Endothelial cell of umbilical vein (primary cell): Measurements from ENCODE around the gene PABPC1L. TPM values are rescaled to one million over a fixed set of nuclear protein-coding genes. Genes with fewer than 3 reads are reported as not detected.

Experiments
- BruUV-seq: library from RNA; stranded (reverse); fragments of 400-500 nt; replicated peaks from 2 replicates; lab custom pipeline; 2021; lab: Mats Ljungman, UMichigan
- CTCF ChIA-PET: fragments of 300-600, 350-600 bp; sonication (Branson Sonifier 250); formaldehyde crosslinking; loops from one replicate; lab custom pipeline; 2021; ENCODE audit warnings: antibody characterized with exemption, inconsistent platforms; lab: Charles Lee
- POLR2A ChIA-PET: fragments of 300-600, 350-600 bp; sonication (Branson Sonifier 250); formaldehyde crosslinking; loops from one replicate; lab custom pipeline; 2021; ENCODE audit warnings: antibody characterized with exemption, inconsistent platforms; lab: Charles Lee
- DNase-seq: peaks from one replicate; pipeline ENCODE4 v3.0.0-alpha.2; 2011; ENCODE audit warnings: low read depth, low spot score
- FAIRE-seq: peaks from 2 replicates; lab custom pipeline; 2011; peaks lifted over from hg19 to GRCh38; lab: Jason Lieb, UNC
- H2AFZ ChIP-seq: 2 replicates; pipeline ENCODE4 v1.6.0; 2012; ENCODE audit warnings: low read depth, low read length, control low read depth, inconsistent platforms
- H3K27ac ChIP-seq: 2 replicates; pipeline ENCODE4 v1.5.1; 2011; ENCODE audit warnings: low read depth, mild to moderate bottlenecking, control low read depth, low read length, moderate library complexity; ENCODE audit not compliant: insufficient read depth
- H3K27me3 ChIP-seq, 2 experiments: 2 replicates each; pipeline versions ENCODE4 v1.6.0 to v1.6.1; 2011; ENCODE audit warnings: low read length in 2 of 2, mixed read lengths in 1 of 2; ENCODE audit not compliant: control insufficient read depth in 2 of 2, insufficient read depth in 2 of 2
- H3K36me3 ChIP-seq, 2 experiments: 2 replicates in 1 of 2; 3 replicates in 1 of 2; pipeline ENCODE4 v1.5.1; 2011; ENCODE audit warnings: low read length in 2 of 2, mild to moderate bottlenecking in 1 of 2, moderate library complexity in 1 of 2; ENCODE audit not compliant: control insufficient read depth in 2 of 2, insufficient read depth in 2 of 2; ENCODE audit errors: extremely low read depth in 1 of 2
- H3K4me1 ChIP-seq: 3 replicates; pipeline ENCODE4 v1.5.1; 2011; ENCODE audit warnings: mild to moderate bottlenecking, low read length; ENCODE audit not compliant: control insufficient read depth, insufficient read depth; ENCODE audit errors: extremely low read depth
- H3K4me2 ChIP-seq: 2 replicates; pipeline ENCODE4 v1.6.1; 2011; ENCODE audit warnings: low read length, control low read depth, mixed read lengths; ENCODE audit not compliant: insufficient read depth
- H3K4me3 ChIP-seq, 3 experiments: fragments of 200-600 bp in 1 of 3; sonication (generic), shearing (Covaris generic) in 1 of 3; replicated peaks in 1 of 3; 2 replicates each; pipeline ENCODE4 v1.5.1; 2011 to 2016; ENCODE audit warnings: control low read depth in 3 of 3, low read length in 3 of 3, mild to moderate bottlenecking in 2 of 3, inconsistent platforms in 1 of 3, low read depth in 1 of 3, moderate library complexity in 1 of 3; ENCODE audit not compliant: insufficient read depth in 1 of 3
- H3K79me2 ChIP-seq: 2 replicates; pipeline ENCODE4 v1.6.0; 2012; ENCODE audit warnings: low read length, inconsistent platforms; ENCODE audit not compliant: control insufficient read depth, insufficient read depth
- H3K9ac ChIP-seq: replicated peaks from 2 replicates; pipeline ENCODE3; 2011; ENCODE audit warnings: low read length, control low read depth; ENCODE audit not compliant: insufficient read depth; ENCODE audit errors: extremely low read depth
- H3K9me1 ChIP-seq: replicated peaks from 3 replicates; pipeline ENCODE4 v1.6.0; 2011; ENCODE audit warnings: mild to moderate bottlenecking, low read length; ENCODE audit not compliant: control insufficient read depth, insufficient read depth; ENCODE audit errors: extremely low read depth
- H3K9me3 ChIP-seq: replicated peaks from 2 replicates; pipeline ENCODE4 v1.5.1; 2012; ENCODE audit warnings: low read length, inconsistent platforms; ENCODE audit not compliant: control insufficient read depth, insufficient read depth
- H4K20me1 ChIP-seq: replicated peaks from 2 replicates; pipeline ENCODE3; 2011; ENCODE audit warnings: mild to moderate bottlenecking, low read length; ENCODE audit not compliant: control insufficient read depth, insufficient read depth; ENCODE audit errors: extremely low read depth
- CTCF ChIP-seq, 2 donors: IDR thresholded peaks; 1 replicate in 1 of 2; 2 replicates in 1 of 2; pipeline ENCODE4 v1.5.1; 2011; ENCODE audit warnings: low read length in 2 of 2, mild to moderate bottlenecking in 2 of 2, moderate library complexity in 2 of 2, control low read depth in 1 of 2, inconsistent platforms in 1 of 2, low read depth in 1 of 2; ENCODE audit not compliant: insufficient read depth in 1 of 2; ENCODE audit errors: extremely low read depth in 1 of 2
- EZH2 ChIP-seq: IDR thresholded peaks from 2 replicates; pipeline ENCODE4 v1.6.1; 2012; ENCODE audit warnings: borderline replicate concordance, low read depth, mild to moderate bottlenecking, moderate library complexity, low read length, inconsistent platforms; ENCODE audit not compliant: severe bottlenecking
- FOS ChIP-seq: IDR thresholded peaks from 2 replicates; pipeline ENCODE4 v1.6.1; 2011; ENCODE audit warnings: mild to moderate bottlenecking, low read length, moderate library complexity, borderline replicate concordance; ENCODE audit not compliant: insufficient read depth
- GATA2 ChIP-seq: IDR thresholded peaks from 2 replicates; pipeline ENCODE4 v1.7.0; 2011; ENCODE audit warnings: low read depth, mild to moderate bottlenecking, moderate library complexity, mixed read lengths, low read length; ENCODE audit not compliant: insufficient read length, insufficient read depth
- JUN ChIP-seq: IDR thresholded peaks from 2 replicates; pipeline ENCODE4 v1.6.1; 2011; ENCODE audit warnings: borderline replicate concordance, low read depth; ENCODE audit not compliant: insufficient read length, insufficient read depth
- MAX ChIP-seq: IDR thresholded peaks from 2 replicates; pipeline ENCODE4 v1.6.1; 2011; ENCODE audit not compliant: insufficient read depth, insufficient read length
- MYC ChIP-seq: IDR thresholded peaks from one replicate; pipeline ENCODE4 v1.6.1; 2011; ENCODE audit warnings: mild to moderate bottlenecking, low read depth, low read length
- POLR2A ChIP-seq: IDR thresholded peaks from 2 replicates; pipeline ENCODE4 v1.6.1; 2012; ENCODE audit warnings: low read depth, mild to moderate bottlenecking, control low read depth, low read length
- POLR2AphosphoS5 ChIP-seq: IDR thresholded peaks from 2 replicates; pipeline ENCODE4 v1.6.1; 2012; ENCODE audit warnings: low read depth, mild to moderate bottlenecking, control low read depth, low read length, moderate library complexity; ENCODE audit not compliant: insufficient read depth
- dilution Hi-C: fragments of 300-500 bp; cut with MboI; formaldehyde crosslinking; loops from one replicate; pipeline ENCODE4 v1.15.0; 2019; ENCODE audit warnings: low sequenced_read_pairs; ENCODE audit not compliant: extremely low pct_ligation_motif_present
- intact Hi-C: fragments of 100-400 bp; cut with micrococcal nuclease; formaldehyde crosslinking; loops from one replicate; pipeline ENCODE4 v1.10.0; 2022
- polyA plus RNA-seq, 4 experiments: library from polyadenylated mRNA; depleted of rRNA in 3 of 4; stranded (reverse) in 3 of 4; unstranded in 1 of 4; fragments of >200 nt; gene quantifications; 2 replicates each; pipeline versions ENCODE4 v1.2.1 to v1.2.3, GENCODE V29; 2011 to 2012; ENCODE audit warnings: missing spikeins in 1 of 4
- total RNA-seq: library from RNA; stranded (reverse); gene quantifications from 2 replicates; pipeline ENCODE4 v1.2.3, GENCODE V29; 2021

The PABPC1L gene
- total and polyA plus RNA-seq, 2 donors (not counting 3 experiments of a cell fraction or from before 2014, with no cell fraction given), result 7.8 to 12.6 TPM

GRCh38 chr20:44952731-44953130, 42.9 kb downstream of the PABPC1L start:
- H3K4me2 ChIP-seq, result no peak overlapping the region
- no peaks in the 10 kb centered on the region for H3K9me1 ChIP-seq
- H3K9ac ChIP-seq, result no peak overlapping the region
- H3K79me2 ChIP-seq, result peaks cover 35% of the 10 kb centered on the region
- no peak for DNase-seq
- no peaks in the 10 kb centered on the region for H3K4me1 ChIP-seq
- no peak overlapping the region for H2AFZ ChIP-seq
- dilution Hi-C loops, result no loop called here
- BruUV-seq, result no TSS peak
- TF ChIP-seq FOS (no peak), POLR2A (no peak), MAX (no peak), GATA2 (no peak), JUN (no peak), CTCF (IDR thresholded peaks at IDR 0.05; ENCODE audit: extremely low read depth in 1 of 2, insufficient read depth in 1 of 2, low read depth in 1 of 2, low read length in 2 of 2) (no peak), POLR2AphosphoS5 (no peak), MYC (no peak), EZH2 (no peak)
- intact Hi-C loops, result no loop called here
- POLR2A ChIA-PET, result no interaction called here
- H3K4me3 ChIP-seq, result no peak overlapping the region
- no peak for FAIRE-seq
- CTCF ChIA-PET, result interaction anchor here (1.6 to 2.4 kb wide), 2 partner anchors 10 to 338 kb away, joined by 3 to 7 read pairs; no protein-coding TSS in a partner anchor
- no peaks in the 10 kb centered on the region for H3K9me3 ChIP-seq
- H3K27me3 ChIP-seq, result no peaks in the 10 kb centered on the region
- no peak overlapping the region for H3K27ac ChIP-seq
- H3K36me3 ChIP-seq, result peaks cover 51 to 57% of the 10 kb centered on the region in 2 experiments
- no peaks in the 10 kb centered on the region for H4K20me1 ChIP-seq
